Stimulated activated CD4-positive, alpha-beta T cell treated with anti-CD3 and anti-CD28 coated beads, TNF-alpha, amount 100 ng/mL, for 1 hour (primary cell): ENCODE measurements around the gene ZEB2.

ENCODE experiments used
- DNase-seq, 3 donors: peaks; one replicate each; pipeline ENCODE4 v3.0.0-alpha.2; 2020; ENCODE audit warnings: low read depth in 3 of 3, low spot score in 1 of 3

ZEB2 gene

DNA sequence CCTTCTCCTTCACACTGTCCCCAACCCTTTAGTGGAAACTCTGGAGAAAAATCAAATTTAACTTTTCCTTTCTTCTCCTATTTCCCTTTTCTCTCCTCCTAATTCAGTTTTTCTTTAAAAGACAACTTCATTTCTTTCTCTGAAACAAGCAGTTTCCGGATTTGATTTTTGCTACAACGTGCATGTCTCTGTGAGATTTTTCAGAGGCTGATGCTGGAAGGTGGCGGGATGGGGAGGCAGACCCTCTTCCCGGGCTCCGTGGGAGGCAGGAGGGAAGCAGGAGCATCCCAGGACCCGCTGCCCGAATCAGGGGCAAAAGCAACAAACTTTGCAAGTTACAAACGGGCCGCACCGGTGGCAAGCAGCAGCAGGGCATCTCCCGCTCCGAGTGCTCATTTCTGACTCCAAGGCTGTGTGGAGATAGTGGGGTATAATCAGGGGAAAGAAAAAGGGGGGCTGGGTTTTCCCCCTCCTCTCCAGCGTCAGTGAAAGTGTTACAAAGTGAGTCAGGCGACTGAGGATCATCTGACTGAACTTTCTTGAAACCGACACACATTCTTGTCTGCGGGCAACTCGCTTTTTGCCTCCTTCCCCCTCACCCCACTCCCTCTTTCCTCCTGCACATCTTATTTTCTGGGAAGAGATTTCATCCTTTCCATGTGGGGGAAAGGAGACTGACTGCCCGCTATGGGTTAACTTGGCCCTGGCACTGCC, 6.4 kb downstream of the ZEB2 start:
- no peak for DNase-seq

DNA sequence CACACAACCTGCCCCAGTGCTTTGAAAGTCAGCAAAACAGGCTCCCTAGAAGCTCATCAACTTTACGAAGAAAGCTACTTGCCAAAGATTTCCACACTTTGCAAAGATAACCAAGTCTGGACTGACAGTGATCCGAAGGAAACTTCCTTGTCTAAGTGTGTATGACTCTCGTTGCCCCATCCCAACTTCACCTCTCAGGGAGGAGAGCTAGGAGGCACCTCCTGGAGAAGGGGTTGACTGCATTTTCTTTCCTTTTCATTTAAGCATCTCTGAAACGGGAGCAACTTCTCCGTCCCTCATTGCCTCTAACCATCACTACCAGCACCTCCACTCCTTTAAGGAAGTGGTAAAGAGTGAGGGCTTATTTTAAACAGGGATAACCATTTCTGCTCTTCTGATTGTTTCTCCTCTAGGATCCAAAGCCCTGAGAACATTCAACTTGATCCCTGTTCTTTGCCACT, 7.0 kb downstream of the ZEB2 start:
- no peak for DNase-seq

DNA sequence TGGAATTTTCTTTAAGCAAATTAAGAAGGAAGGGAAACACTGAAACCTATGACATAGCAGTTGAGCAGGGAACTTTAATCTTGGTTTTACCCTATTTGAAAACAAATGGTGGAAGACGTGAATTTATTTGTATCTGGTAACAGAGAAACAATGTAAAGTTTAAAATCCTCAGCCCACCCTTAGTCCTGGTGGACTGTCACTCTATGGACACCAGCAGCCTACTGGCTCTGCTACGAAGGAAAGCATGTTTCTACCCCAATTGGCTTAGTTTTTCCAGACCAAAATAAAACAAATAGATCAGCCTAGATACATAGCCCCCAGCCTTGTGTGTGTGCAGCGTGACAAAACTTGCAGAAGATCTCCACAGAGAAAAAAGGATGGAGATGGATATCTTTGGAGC, 7.4 kb downstream of the ZEB2 start:
- DNase-seq, result no peak

DNA sequence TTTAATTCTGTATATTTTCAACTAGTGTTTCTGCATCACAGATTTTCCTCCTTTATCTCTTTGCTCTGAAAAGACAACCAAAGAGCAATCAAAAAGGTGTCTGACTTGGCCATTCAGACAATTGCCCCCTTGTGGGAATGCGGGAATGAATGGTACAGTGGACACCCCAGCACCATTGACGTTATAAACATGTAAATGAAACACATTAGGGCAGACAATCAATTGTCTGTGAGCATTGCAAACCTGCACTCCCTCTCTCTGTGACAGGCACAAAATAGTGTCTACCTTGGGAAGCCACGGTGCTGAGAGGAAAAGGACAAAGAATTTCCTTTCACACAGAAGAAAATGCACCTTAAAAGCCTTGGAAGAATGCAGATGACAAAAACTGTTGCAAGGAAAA, 8.0 kb downstream of the ZEB2 start:
- DNase-seq, result no peak

DNA sequence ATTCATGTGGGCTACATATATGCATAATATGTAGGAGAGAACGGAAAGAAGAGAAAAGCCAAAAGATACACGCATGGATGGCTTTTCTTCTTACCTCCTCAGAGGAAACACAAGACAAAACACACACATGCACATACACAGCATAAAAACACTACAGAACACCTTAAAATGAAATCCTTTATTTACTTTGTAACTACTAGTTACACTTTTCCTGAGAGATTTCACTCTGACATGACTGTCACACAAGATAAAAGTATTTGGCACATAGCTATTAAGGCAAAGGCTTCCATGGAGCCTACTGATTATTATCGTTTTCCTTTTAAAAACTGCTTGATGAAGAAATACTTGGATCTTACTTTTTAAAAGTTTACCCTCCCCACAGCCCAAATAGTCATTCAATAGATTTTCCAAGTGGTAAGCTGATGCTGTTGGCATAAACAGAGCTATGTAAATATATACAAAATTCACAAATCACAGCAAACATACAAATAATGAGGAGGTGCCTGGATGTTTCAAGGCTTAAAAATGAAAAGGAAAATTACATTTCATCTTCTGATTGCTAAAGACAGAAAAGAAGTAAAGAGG, 8.6 kb downstream of the ZEB2 start:
- no peak for DNase-seq

DNA sequence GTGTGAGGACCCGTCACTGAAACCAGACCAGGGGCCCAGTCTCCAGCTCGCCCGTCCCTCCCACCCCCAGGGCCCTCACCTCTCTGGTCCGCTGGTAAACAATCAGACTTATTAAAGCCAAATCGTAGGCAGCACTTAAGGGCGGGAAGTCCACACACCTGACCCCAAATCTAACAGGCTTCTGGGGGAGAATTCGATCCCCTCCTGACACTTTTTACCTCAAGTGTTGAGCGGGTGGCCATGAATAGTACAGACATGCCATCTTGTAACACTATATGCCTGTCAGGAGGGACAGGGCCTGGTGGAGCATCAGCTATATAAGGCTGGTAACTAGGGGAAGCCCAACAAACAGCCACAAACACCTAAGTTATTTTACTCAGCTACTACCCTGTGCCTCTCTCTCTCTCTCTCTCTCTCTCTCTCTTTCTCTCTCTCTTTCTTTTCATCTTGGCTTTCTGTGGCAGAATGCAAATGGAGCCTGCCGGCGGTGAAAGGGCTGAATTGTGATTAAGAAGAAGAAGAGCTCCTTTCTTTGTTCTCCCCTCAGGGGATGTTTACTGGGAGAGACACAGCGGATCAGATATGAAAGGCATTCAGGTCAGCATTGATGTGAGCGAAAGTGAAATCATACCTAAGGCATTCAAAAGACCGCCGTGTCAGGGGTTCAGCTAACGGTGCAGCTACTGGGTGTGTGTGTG, 9.5 kb downstream of the ZEB2 start:
- DNase-seq, result no peak

DNA sequence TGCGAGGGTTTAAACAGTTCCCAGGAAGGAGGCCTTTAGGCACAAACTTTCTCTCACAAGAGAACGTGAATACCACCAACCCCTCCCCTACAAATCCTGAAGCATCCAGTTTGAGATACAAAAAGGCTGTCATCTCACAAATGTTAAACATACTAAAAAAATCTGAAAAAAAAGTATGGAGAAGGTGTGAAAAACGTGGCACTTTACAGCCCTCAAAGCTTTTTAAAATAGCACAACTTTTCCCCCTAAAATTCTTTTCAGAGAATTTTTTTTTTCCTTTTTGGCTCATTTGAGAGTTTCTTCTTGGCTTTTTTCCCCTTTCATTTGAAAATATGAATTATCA, 10.1 kb downstream of the ZEB2 start:
- no peak for DNase-seq

DNA sequence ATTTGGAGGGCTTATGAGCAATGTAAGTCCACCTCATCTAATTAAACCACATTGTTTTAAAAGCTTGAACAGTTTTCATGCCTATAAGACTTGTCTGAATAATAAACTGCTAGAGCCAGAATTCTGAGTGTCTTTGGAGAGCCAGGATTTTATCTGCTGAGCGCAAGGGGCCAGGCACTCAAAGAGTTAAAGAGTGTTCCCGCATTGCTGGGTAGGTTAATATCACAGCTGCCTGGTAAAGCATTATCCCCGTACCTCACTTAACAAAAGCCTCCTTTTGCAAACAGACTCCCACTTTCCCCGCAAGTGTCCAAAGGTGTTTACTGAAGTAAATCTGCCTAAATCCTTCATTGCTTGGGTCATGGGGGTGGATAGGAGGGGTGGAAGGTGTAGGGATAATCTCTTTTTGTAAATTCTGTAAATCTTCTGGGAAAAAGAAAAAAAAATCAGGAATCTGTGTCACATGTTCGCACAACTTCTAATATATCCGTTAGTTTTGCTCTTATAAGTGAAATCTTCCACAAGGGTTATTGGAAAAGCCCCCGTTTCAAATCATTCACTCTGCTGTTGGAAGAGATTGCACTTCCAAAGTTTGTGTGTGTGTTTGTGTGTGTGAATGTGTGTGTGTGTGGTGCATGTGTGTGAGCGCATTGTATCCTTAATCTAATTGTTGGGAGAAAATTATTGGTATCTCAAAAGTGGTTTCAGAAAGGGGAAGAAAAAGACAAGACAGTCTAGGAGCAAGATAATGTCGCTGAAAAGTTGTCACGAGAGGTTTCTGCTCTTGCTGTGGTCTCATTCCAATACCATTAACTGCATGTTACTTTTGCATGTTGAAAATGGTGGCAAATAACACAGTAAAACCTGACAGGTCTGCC, 10.7 kb downstream of the ZEB2 start:
- no peak for DNase-seq

DNA sequence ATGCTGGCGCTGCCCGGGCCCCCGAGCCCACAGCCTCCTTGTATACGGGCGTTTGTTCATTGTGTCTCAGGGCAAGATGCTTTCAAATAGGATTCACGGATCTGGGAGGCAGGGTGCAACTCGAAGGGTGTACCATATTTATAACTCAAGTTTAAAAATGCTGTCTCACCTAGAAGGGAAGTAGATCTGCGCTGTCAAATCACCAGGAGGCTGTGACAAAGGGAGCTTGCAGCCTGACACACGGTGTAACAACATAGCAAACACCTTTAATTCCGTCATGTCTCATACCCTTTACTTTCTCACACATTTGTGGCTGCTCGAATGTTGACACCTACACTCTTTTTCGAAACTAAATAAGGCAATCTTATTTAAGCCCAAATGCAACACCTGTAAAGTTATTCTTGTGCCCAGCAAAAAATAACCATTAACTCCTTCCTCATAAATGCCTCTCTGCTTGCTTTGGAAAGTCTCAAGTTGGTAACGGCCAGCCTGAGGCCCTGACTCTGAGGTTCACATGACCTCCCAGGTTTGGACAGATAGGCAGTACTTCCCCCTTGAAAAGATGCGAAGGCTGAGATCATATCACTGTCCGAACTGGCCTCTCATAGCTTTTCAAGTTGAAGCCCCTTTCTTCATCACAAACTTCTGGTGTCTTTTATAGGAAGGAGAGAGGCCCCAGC, 11.6 kb downstream of the ZEB2 start:
- DNase-seq, result no peak

DNA sequence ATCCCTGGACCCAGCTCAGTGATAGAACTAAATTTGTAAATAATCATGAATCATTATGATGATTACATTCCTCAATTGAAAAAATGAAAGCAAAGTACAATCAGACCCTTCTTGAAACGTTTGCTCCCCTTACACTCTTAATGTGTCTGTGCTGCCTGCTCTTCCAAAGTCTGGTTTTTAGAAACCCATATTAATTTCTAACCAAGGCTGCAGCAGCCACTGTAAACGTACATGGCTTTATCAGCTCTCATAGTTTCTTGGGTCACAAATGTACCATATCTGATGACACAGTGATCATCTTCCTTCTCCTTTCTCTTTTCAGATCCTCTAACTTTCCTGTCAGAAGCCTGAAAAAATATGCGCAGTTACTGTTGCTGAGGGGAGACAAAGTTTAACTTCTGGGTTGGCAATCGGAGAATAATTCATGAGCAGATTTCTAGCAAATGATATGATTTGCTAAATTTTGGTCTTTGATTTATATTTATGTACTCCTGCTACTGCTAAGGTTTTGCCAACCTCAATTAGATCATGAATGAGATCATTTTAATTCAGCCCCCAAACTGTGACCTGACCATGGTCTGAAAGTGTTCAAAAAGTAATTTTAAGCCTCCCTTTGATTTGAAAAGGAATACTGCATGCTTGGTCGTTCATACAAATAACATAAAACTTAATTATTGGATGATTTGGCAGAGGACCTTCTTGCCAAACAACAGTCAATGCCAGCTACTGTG, 12.3 kb downstream of the ZEB2 start:
- no peak for DNase-seq

DNA sequence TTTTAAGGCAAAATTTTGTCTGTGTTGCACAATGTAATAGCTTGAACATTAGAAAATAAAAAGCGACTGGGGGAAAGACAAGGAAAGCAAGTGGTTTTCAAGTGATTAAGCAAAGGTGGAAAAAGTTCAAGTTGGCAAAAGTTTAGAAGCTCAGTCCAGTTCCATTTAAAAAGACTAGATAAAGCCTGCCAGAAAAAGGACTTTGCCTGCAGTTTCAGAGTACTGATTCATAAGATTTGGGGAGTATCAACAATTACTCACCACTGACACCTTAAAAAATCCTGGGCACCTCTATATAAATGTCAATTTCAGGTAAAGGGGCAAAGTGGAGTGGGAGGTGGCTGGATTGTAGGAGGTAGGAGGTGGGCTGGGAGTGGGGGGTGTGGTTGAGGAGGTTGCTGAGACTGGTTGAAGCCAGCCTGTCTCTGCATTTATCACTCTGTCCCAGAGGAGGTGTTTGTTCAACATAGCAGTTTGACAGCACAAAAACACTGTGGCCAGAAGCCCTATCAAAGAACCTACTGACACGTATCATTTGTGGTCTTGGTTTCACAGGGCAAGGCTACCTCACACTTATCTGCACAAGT, 14.6 kb downstream of the ZEB2 start:
- no peak for DNase-seq

DNA sequence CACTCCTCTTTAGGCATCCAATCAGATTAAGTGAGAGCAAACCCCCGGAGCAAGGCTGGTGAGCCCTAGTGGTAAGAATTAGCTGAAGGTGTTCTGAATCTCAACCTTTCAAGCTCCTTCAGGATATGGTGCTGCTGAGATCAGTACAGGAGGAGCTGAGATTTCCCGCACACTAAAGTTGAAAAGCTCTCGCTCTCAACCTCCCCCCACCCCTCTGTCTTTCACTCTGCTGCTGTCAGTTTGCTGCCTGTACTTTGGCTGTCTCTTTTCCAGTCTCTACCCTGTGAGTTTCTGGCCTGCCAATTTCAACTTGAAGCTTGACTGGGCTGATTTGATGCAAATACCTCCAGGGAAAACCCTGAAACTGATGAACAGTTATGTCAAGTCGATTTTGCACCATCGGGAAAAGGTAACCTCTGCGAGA, 15.7 kb downstream of the ZEB2 start:
- no peak for DNase-seq

DNA sequence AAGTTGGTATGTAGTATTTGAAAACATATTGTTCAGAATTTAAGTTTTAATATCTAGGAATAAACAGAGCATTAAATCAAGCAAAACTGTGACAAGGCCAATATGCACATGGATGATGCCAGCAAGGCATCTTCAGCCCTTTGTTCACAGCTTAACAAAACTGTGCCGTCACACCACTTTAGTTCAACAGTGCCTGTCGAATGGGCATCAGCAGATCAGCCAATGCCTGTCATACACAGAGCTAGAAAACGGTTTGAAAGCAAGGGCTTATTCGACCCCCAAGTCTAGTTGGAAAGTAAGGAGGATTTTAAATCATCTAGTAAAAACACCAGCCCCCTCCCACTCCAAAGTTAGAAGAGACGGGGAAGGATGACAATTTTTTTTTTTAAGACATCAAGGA, 16.7 kb downstream of the ZEB2 start:
- DNase-seq, result no peak

DNA sequence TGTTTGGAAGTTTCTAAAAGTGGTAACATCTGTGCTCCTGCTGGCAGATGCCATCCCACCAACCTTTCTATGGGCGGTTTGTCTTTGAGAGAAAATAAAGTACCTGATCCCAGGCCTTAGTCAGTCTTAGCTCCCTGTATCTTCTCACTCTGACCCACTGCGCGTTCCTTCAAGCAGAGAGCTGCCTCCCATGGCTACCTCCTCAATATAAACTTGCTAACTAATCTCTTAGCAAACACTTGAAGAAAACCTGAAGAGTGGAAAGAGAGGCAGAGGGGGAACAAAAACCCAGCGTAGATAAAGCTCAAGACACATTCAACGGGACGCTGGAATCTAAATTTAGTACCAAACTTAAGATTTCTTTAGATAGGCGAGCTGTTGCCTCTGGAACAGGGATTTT, 17.6 kb downstream of the ZEB2 start:
- DNase-seq, result no peak

DNA sequence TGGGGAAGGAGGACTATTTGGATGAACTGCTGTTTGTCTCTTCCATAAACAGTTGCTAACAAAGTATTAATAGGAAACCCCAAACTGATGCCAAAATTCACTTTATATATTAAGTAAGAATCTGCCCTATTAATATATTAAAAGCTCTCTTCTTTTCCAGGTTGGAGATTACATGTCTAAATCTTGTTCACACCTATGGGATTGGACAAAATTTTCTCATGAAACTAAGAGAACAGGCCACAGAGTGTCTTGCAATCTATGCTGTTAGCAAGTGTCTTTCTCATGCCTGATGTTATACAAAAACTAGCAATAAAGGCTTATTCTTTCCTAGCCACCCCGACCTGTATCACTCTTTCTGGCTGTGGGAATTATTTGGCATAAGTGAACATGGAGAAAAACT, 18.3 kb downstream of the ZEB2 start:
- DNase-seq, result no peak

DNA sequence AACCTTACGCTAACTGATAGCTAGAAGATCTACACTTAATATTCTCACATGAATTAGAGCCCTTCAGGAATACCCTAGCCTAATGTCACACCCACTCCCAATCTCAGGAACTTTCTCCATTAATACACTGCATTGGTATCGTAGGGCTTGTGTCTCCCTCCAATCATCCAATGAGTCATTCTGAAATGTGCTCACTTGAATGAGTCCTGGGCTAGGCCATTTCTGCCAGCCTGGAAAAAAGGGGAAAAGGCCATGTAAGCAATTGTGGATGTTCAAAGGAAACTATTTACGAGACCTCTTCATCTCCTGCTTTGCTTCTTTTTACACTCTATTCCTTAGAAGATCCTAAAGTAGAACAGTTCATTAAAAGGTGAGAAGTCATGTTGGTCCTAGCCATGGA, 18.8 kb downstream of the ZEB2 start:
- DNase-seq, result no peak

DNA sequence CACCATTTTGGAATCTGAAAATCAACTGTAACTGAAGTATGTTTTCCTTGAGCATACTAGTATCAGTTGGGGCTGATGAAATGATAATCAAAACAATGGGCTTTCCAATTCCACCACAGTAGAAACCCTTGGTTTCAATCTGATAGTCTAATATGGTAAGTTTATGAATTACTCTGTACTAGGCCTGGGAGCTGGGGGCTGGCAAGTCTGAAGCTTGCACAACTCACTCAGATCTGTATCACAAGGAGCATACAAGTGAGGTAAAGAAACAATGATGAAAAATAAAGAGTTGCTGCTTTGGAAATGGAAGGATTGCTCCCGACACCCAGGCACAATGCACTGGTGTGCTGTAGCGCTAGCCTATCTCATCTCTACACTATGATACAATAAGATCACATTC, 19.4 kb downstream of the ZEB2 start:
- DNase-seq, result no peak

DNA sequence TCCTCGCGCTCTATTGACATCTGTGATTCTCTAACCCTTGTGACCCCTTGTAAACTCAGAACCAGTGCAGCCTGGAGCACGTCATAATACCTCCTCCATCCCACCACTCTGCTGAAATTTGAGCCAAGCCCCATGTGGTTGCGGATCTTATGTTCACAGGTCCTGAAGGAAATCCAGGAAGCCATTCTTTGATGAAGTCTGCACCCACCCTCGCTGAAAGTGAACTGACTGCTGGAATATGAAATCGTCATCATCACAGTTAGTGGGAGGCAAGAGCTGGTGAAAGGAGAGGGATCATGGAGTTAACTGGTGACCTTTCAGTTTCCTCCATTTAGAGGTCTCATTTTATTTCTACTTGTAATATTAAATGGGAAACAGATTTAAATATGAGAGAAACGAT, 21.6 kb downstream of the ZEB2 start:
- DNase-seq, result no peak

DNA sequence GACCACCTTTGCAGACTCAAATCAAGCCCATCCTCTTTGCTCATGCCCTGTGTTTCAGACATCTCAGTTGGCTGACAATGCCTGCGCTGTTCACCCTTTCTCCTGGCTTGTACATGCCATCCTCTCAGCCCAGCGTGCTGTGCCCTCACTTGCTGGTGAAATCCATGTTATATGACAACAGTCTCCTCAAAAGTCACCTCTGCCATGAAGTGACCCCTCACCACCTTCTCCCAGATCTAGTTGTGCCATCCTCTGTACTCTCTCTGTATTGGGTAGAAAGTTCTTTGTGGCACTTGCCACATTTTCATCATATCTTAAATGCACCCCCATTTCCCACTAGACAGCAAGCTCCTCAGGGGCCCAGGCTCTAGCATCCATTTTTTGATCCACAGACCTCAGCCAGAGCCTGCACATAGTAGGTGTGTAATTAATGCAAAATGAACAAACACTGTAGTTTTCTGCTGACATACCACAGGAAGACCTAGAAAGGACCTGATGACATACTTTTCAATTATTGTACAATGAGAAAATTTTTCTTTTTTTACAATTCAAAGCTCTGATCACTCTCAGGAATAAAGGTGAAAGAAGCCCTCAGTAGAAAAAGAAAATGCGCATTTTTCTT, 22.8 kb downstream of the ZEB2 start:
- no peak for DNase-seq
